ENCODE results near the gene BHMT.
"Not testable (repeated sequence)": the region's sequence is repeated elsewhere in the genome, so short reads cannot be mapped to it uniquely, and the experiment has no call there.

The BHMT gene

DNA sequence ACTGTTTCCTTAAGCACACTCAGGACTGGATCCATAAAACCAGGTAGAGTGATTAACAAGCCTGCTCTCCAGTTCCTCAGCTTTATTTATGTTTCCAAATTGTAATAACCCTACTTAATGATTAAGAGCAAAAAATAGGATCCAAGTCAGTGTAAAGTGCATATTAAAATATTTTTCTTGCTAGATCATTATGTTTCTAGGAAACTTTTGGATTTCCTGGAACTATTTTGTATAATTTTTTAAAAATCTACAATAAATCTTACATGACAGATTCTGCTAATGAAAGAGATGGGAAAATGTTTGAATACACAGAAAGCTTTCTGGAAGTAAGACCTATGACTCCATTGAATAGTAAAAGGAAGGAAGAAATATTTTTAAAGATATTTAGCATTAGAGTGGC, 35.5 kb downstream of the BHMT start:
- no peak for DNase-seq (ENCODE audit: low read depth)
- TF ChIP-seq, protein P1, sequence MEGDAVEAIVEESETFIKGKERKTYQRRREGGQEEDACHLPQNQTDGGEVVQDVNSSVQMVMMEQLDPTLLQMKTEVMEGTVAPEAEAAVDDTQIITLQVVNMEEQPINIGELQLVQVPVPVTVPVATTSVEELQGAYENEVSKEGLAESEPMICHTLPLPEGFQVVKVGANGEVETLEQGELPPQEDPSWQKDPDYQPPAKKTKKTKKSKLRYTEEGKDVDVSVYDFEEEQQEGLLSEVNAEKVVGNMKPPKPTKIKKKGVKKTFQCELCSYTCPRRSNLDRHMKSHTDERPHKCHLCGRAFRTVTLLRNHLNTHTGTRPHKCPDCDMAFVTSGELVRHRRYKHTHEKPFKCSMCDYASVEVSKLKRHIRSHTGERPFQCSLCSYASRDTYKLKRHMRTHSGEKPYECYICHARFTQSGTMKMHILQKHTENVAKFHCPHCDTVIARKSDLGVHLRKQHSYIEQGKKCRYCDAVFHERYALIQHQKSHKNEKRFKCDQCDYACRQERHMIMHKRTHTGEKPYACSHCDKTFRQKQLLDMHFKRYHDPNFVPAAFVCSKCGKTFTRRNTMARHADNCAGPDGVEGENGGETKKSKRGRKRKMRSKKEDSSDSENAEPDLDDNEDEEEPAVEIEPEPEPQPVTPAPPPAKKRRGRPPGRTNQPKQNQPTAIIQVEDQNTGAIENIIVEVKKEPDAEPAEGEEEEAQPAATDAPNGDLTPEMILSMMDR (conservative IDR thresholded peaks at IDR 0.05; ENCODE audit: low read depth, low read length): no peak
- H3K4me3 ChIP-seq (ENCODE audit: low read length): no peak overlapping the region

DNA sequence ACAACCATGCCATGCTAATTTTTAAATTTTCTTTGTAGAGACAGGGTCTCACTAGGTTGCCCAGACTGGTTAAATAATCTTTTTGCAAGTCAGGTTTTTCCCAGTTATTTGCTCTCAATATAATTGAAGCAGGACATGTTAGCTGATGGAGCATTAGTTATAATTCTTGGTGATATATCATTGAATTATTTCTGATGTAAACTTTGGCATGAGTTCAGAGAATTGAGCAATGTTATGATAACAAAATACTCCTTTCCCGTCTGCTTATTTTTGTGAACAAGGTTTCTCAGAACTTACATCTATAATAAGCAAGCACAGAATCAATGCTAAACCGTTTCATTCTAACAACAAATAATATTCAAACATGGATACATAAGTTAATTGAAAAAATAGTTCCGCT, 37.8 kb downstream of the BHMT start:
- no peak for DNase-seq (ENCODE audit: low read depth)
- H3K4me3 ChIP-seq (ENCODE audit: low read length): no peak overlapping the region
- TF ChIP-seq, protein P1 (conservative IDR thresholded peaks at IDR 0.05; ENCODE audit: low read depth, low read length): no peak

DNA sequence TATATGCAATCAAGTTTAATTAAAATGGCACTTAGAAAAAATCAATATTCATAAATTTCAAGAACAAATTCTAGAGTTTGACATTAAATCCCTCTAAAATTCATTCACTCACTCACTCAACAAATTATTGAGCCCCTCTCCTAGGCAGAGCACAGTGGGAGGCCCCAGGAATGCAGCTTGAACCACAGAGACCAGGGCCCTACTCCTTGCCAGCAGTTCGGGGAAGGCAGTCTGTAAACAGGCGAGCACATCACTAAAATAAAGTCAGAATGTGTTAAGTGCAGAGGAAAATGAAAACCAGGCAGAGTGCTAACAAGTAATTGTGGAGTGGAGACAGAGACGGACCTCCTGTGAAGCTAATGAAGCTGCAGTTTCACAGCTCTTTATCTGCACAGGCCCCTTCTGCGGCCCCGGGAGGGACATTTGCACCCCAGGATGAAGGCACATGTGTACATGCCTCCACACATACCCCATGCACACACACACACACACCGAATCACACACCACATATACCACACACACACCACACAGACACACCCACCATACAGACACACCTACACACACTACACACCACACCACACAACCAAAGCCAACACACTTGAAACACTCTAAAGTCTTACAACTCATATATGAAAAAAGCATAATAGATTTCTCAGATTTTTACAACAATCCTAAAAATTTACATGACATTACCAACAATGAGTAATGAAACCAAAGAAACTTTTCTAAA, 40.5 kb downstream of the BHMT start:
- TF ChIP-seq, protein P1 (conservative IDR thresholded peaks at IDR 0.05; ENCODE audit: low read depth, low read length): no peak
- H3K4me3 ChIP-seq (ENCODE audit: low read length): no peak overlapping the region
- no peak for DNase-seq (ENCODE audit: low read depth)

DNA sequence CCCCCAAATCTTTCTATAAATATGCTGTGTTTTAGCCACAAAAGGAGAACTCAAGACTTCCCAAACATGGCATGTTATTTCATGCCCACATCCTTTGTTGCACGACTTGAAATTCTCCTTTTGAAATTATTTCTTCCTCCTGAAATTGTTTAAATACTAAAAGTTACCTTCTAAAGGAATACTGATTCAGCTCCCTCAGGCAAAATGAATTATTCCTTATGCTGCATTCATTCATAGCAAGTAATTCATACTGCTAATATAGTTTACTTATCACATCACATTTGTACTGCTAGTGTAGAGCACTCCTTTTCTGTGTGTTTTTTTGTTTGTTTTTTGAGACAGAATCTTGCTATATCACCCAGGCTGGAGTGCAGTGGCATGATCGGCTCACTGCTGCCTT, 45.7 kb downstream of the BHMT start:
- TF ChIP-seq, protein P1 (conservative IDR thresholded peaks at IDR 0.05; ENCODE audit: low read depth, low read length): no peak
- no peak for DNase-seq (ENCODE audit: low read depth)
- no peak overlapping the region for H3K4me3 ChIP-seq (ENCODE audit: low read length)

DNA sequence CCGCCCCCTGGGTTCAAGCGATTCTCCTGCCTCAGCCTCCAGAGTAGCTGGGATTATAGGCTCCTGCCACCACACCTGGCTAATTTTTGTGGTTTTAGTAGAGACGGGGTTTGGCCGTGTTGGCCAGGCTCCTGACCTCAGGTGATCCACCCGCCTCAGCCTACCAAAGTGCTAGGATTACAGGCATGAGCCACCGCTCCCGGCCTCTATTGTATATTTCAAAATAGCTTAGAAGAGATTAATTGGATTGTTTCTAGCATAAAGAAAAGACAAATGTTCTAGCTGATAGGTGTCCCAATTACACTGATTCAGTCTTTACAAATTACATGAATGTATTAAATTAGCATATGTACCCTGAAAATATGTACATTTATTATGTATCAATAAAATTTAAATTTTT, 50.0 kb downstream of the BHMT start:
- not testable (repeated sequence) for DNase-seq (ENCODE audit: low read depth); H3K4me3 ChIP-seq (ENCODE audit: low read length)

DNA sequence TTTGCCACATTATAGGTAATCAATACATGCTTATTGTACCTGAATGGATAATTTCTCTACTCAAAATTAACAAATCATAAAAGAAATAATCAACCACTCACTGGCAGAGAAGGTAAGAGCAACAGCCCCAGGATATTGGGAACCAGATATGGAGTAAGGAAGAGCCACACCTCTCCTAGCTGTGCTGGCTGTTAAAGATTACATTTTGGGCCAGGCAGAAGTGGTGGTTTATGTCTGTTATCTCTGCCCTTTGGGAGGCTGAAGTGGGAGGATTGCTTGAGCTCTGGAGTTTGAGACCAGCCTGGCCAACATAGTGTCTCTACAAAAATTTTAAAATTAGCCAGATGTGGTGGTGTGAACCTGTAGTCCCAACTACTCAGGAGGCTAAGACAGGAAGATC, 56.4 kb downstream of the BHMT start:
- DNase-seq (ENCODE audit: low read depth): no peak
- TF ChIP-seq, protein P1 (conservative IDR thresholded peaks at IDR 0.05; ENCODE audit: low read depth, low read length): no peak
- H3K4me3 ChIP-seq (ENCODE audit: low read length): no peak overlapping the region

DNA sequence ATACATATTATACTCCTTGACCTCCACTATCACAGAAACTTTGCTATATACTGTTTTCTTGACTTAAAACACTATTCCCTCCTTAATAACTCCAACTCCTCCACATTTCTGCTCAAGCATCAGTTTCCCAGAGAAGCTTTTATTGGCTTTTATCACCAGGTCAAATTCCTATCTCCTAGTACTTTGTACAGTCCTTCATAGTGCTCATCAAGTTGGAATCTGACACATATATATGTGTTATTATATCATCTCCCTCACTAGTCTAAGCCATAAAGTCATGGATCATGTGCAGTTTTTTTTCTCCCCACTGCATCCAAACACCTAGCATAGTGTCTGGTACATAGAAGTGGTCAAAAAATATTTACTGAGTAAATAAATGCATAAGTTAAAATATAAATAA, 59.1 kb downstream of the BHMT start:
- TF ChIP-seq, protein P1 (conservative IDR thresholded peaks at IDR 0.05; ENCODE audit: low read depth, low read length): no peak
- H3K4me3 ChIP-seq (ENCODE audit: low read length): no peak overlapping the region
- no peak for DNase-seq (ENCODE audit: low read depth)

Data from retinal pigment epithelial cell (primary cell).